Mesenteric fat pad (tissue), 1 donor: ENCODE results near the gene MYBBP1A. TPM values are rescaled to one million over a fixed set of nuclear protein-coding genes. Genes with fewer than 3 reads are reported as not detected.

Experiments
- DNase-seq: peaks from one replicate; pipeline ENCODE4 v3.0.0-alpha.2; 2020; ENCODE audit warnings: low spot score
- total RNA-seq: library from RNA; stranded (reverse); fragmentation: NEBNext Ultra II Directional; extraction: Animal tissue kit (Norgen Biotek cat#: 25700); gene quantifications from one replicate; pipeline ENCODE4 v1.2.1, GENCODE V29; 2021
- donor health status: DM: yes; HTN: yes; CAD: no.

The MYBBP1A gene
- total RNA-seq, 1 donor from 2014 or later: 54.0 TPM

DNA sequence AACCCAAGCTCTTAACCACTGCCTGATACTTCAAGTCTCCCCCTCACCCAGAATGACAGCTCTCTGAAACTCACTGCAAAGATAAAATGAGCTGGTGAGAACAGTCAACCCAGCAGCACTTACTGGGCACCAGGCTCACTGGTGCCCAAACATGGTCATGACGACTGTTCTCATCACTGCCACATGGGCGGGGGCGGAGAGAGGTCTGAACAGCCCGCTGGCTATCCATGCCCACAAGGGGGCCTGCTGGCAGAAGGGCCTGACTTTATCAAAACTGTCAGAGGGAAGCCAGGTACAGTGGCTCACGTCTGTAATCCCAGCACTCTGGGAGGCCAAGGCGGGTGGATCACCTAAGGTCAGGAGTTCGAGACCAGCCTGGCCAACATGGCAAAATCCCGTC is 4.0 kb downstream of the MYBBP1A start:
- DNase-seq: no peak

DNA sequence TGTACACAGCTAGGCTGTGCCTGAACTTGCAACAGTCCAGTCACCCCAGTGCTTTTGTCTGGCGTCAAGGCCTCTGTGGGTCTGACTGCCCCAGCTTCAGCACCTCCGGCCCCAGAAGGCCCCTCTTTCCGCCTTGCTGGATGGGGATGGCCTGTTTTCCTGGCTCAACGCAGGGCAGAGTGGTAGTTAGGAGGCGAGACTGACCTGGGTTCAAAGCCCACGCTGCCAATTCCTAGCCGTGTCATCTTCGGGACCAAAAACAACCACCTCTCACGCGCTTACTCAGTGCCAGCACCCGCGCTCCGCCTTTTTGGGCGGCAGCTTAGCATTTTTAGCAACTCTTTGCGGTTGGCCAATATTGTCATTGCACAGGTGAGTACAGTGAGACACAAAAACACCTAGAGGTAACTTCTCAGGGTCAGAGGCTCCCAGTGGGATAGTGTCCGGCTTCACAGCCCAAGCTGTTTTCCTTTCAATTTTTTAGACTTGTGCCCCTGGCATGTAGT is 4.6 kb downstream of the MYBBP1A start:
- no peak for DNase-seq

DNA sequence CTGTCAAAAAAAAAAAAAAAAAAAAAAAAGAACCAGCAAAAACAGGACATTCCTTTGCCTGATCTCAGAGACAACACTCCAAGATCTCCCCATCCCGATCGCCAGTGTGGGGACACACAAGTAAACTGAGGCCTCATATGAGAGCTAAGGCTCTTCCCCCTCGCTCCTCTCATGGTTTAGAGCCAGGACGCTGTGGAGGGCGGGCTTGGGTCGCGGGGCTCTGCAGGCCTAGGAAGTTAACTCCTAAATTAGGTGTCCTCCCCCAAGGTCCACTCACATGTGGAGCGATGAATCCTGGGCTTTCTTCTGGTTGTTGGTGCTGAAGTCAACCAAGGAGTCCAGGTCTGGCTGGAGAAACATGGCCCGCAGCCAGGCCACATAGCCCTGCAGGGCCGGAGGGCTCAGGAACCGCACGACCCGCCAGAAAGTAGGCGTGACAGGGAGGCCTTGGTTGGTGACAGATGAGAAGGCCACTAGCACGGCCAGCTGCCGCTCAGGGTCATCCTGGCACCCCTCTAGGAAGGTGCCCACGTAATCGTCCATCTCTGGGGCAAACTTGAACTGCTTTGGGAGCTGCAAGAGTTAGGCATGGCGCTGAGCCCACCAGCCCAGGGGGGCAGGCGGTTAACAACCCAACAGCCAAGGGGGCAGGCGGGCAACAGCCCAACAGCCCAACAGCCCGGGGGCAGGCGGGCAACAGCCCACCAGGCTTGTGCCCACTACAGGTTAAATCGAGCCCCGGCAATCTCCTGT is 5.2 kb downstream of the MYBBP1A start:
- DNase-seq: no peak

DNA sequence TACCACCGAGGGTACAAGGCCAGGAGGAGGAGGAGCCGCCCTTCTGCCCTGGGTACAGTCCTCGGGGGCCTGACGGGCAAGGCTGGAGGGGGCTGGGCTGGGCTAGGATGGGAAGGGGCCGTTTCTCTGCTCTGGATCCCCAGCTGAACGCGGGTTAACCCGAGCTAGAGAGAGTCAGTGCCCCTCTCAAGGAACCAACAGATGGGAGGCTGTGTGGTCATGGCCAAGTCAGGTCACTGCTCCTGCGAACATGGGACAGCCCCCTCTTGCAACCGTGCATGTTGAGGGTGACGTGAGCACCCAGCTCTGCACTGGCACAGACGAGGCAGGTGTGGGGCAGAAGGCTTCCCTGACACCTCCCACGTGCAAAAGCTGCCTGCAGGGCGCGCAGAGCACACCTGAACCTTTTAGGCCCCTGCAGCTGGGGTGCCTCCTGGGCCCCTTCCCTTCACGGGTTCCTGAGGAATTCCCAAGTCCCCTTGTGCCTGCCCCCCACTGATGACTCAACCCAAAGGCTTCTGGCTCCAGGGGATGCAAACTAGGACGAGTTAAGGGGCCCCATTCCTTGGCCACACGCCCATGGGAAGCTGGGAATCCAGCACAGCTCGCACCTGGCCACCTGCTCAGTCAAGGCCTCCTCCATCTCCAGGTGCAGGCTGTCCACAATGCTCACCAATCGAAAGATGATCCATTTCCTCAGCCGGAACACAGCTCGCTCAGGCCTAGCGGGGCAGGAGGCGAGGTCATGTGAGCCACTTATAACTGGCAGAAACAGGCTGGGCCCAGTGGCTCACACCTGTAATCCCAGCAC is 6.3 kb downstream of the MYBBP1A start:
- DNase-seq: no peak

DNA sequence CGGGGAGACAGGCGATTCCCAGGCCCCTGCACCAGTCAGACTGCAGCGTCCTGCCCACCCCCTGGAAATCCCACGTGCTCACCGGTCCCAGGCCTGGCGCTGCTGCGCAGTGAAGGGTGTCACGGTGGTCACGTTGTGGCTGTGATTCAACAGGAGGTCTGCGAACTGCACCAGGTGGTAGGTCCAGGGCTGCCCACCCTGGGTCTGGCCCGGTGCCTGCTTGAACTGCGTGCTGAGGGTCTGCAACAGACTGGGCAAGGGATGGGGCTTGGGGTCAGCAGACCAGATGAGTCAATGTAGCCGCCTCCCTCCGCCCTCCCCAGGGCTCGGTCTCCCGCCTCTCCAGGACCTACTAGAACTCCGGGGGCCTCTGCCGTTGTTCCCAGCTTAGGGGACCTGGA is 7.1 kb downstream of the MYBBP1A start:
- no peak for DNase-seq

DNA sequence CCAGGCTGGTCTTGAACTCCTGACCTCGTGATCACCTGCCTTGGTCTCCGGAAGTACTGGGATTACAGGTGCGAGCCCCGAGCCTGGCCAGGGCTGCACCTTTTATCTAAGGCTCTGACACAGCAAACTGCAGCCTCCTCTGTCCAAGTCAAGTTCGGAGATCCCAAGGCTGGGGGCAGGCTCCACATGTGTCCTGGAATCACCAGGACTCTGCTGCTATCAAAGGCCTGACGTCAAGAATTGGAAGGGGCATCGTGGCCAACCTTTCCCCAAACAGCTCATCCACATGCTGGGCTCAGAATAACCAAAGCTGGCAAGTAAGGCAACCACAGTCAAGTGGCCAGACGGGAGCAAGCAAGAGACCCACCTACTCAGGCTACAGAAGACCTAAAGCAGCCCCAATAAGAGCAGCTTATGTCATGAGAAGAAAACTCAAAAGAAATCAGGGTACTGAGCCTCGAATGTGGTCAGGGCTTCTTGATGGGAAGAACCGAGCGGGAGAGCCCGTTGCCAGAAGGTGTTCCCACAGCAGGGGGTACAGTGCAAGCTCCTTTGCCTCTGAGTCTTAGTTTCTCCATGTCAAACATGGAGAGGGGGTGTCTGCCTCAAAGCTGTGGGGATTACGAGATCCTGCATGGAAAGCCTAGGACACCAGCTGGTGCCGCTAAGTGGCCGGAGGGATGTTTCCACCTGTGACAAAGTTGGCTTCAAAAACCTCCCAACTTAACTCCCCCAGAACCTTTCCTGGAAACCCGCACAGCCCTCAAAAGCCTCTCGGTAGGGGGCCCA is 7.9 kb downstream of the MYBBP1A start:
- no peak for DNase-seq

DNA sequence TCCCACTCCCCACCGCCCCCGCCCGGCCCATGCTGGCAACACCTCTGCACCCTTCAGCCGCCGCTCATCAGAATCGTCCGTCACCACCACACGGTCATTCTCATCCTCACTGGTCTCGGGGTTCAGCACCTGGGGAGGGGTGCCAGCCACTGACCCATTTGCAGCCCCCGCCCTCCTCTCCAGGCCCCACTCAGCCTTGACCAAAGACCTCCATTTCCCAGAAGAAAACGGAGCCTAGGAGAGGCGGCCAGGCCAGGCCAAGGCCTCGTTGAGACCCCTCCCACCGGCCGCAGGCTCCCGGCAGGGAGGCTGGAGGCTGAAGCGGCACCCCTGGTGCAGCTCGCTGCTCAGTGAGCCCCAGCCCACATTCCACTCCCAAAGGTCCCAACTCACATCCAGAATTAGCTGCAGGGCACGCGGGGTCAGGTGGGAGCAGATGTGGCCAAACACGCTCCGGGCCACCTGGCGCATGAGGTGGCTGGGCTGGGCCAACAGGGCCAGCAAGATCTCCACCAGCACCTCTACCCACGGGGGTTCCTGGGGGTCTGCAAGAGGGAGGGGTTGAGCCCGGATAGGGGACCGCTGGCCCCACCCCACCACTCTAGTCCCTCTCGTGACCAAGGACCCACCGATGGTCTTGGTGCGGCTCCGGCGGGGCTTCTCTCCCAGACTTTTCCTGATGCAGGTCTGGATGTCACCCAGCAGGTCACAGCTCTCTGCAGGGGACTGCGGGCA is 9.8 kb downstream of the MYBBP1A start:
- no peak for DNase-seq

DNA sequence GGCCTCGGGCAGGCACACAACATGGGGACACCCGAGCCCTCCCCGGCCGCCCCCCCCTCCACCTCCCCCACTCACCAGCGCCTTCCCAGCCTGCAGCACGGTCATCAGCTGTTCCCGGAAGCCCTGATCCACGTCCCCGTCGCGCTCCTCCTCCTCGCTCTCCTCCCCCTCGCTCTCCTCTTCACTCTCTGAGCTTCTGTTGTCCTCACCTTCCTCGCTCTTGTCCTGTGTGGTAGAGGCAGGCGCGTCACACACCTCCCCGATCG is 10.3 kb downstream of the MYBBP1A start:
- no peak for DNase-seq

DNA sequence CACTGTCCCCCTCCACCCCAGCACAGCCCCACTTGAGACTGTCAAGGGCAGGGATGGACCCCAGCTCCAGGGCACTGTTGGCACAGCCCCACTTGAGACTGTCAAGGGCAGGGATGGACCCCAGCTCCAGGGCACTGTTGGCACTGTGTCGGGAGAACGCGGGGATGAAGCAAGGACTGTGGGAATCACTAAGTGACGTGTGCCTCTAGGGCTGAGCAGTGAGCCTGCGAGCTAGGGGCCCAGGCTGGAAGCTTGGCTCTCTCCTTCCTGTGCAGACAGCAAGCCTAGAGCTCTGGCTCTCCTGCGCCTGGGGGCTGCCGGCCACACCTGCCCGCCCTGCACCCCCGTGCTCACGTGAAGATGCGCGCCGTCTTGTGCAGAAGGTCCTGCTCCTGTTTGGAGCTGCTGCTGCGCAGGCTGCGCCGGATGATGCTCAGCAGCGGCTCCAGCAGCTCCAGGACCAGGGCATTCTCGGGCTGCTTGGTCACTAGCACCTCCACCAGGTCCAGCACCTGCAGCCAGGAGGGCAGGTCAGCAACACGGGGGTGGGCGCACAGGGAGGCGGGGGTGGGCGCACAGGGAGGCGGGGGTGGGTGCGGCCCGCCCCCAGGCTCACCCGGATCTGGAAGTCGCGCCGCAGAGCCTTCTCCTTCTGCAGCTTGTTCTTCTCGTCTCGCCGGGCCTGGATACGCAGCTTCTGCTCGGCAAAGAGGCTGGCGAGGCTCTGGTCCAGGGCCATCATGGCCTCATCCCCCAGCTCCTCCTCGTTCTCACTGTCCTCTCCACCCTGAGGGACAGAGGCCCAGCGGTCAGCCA is 10.8 kb downstream of the MYBBP1A start:
- no peak for DNase-seq

DNA sequence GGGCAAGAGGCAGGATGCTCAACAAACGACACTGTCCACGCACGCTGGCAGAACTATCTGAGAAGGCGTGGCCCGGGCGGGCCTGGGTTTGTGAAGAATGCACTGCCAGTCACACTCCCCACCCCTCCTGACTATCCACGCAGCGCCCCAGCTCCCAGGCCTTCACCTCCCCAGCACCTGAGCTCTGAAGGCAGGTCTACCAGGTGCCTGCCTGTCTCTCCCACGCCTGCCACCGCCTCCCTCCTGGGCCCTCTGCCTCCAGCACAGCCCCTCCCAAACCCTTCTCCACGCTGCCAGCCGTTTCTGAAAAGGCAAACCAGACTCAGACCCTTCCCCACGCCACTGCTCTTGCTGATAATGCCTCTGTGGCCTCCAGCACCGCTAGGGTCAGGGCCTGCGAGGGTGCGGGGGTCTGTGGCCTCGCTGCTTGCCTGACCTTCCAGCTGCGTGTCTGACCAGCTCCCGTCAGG is 11.6 kb downstream of the MYBBP1A start:
- no peak for DNase-seq

DNA sequence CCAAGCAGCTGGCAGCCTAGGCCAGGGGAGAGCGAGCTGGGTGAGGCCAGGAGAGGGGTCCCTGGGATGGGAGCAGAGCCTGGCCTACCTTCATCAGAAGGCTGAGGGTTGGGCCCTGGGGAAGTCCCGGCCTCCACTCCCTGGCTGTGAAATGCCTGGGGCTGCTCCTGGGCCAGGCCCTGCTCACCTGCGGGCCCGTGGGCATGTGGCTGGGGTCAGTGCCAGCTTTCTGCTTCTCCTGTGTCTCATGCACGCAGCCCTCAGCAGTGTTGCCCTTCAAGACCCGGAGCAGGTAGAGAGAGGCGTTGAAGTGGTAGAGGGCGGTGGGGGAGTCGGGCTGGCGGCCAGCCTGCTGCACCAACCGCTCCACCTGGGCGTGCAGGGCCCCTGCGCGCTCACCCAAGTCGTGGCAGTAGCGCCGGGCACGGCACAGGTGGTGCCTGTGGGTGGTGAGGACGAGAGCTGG is 12.4 kb downstream of the MYBBP1A start:
- no peak for DNase-seq

DNA sequence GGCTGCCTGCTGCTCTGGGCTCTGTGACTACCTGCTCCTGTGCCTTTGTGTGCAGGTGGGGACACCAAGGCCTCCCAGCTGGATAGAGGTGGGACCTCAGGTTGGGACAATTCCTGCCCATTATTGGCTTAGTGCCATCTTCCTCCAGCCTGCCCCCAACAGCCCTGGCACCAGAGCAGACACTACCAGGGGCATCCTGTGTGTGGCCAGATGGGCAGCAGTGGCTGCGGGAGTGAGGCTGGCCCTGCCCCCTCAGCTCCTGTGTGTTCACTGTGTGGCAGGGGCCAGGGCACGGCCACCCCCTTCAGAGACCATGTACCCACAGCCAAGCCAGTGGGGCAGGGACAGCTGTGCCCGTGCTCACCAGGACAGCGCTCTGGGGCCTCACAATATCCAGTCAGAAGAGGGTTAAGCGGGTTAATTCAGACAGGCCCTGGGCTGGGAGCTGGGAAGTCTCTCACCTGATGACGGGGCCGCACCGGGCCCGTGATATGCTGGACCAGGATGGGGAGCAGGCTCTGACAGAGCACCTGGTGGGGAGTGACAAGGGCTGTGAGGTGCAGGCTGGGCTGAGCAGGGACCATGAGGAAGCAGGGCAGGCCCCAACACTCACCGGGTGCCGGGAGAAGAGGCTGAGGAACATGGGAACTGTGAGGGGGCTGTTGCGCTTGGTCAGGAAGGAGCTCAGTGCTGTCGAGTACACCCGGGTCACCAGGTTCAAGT is 13.0 kb downstream of the MYBBP1A start:
- no peak for DNase-seq

DNA sequence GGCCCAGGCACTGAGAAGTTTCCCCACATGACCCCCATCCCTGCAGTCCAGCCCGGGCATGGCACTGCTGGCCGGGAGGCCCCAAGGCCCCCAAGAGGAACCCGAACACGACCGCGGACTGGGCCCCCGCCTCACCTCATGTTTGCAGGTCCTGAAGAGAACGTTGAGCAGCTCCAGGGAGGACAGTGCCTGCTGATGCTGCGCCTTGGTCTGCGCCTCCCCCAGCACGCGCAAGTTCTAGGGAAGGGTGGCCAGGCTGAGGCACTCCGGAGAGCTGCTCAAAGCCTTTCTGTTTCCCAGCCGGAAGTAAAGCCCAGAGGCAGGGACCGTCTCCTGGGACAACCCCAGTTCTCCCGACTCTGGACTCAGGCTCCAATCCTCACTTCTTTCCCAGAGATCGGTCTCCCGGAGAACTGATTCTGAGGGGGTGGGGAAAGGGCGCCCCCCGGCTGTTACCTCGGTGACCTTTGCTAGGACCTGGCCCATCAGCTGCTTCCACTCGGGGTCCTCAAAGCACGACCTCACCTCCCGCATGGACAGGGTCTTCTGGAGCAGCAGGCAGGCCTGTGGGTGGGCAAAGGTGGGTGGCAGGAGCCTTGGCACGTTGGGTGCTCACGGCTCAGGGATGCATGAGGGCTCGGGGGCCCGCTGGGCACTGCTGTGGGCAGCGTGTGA is 13.7 kb downstream of the MYBBP1A start:
- no peak for DNase-seq

DNA sequence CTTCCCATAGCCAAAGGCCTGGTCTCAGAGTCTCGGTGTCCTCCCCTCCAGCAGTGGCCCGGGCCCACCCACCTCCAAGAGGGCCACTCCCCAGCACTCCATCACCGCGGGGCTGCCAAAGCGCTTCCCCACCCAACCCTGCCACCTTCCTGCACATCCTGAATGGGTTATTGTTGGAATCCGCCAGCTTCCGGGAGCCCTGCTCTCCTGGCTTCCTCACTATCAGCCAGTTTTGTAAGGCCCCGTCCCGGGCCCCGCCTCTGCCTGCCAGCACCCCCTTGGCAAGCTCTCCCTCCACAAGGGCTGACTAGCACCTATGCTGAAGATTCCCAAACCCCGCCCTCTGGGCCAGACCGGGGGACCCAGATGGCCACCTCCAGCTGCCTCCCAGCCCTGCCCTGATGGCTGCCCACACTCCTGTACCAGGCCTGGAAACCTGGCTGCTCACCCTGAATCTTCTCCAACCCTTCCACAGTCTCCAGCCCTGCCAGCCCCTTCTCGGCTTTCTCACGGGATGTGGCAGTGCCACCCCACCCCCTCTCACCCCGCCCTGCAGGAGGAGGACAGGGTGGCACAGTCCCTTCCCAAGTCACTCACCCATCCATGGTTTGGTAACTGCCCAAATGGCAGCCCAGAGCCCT is 14.4 kb downstream of the MYBBP1A start:
- no peak for DNase-seq

DNA sequence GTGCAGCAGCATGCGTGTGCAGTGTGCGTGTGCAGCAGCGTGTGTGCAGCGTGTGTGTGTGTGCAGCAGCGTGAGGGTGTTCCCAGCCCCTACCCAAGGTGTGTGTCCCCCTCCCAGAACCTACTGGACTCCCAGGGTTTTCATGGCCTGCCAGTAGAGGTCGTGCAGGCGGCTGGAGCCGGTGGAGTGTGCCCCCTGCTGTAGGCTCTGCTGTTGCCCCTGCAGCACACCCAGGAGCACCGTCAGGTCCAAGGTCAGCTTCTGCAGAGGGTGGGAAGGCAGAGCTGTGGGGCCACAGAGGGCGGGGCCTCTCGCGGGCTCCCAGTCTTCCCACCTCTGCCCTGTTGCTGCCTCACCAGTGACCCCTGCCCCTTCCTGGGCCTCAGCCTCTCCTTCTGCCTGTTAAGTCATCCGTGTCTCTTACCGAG is 14.9 kb downstream of the MYBBP1A start:
- DNase-seq: no peak

DNA sequence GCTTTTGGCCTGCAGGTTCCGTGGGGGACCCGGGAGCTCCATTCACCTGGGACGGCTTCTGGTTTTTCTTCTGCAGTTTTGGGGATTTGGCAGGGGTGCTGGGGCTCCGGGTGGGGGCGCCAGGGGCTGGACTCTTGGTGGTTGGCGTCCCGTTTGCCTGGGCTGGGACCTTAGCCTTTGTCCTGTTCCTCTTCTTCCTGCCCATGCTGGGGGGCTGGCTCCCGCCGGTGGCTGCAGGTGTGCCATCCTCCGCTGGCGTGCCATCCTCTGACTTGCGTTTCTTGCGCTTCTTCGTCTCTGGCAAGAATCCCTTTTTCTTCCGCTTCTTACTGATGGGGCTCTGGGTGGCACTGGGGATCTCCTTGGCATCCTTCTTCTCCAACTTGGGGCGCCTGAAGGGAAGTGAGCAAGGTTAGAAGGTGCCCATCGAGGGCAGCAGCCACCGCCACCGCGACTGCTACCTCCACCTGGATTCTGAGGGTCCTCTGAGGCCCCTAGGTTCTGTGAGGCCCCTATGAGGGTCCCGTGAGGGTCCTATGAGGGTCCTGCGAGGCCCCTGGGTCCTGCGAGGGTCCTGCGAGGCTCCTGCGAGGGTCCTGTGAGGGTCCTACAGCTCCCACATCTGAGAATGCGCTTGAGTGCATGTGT is 15.5 kb downstream of the MYBBP1A start:
- DNase-seq: no peak

DNA sequence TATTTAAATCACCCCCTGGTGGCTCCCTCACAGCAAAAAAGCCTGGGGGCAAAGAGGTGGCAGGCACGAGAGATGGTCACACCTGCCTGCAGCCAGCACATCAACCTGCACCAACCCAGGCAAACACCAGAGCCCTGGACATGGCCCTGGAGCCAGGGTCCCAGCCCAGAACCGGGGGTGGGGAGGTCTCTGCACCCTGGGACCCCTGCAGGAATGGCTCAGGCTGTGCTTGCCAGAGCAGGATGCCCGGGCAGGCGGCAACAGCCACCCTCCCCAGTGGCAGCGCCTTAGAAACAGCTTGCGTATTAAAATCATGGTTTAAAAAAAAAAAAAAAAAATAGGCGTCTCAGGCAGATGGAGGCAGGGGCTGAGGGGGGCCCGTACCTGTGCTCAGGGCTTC is 16.2 kb downstream of the MYBBP1A start:
- no peak for DNase-seq
